GM18519 (cell line): ENCODE data around the gene C6.

Experiments
- ATAC-seq: cut with Tn5 transposase; IDR thresholded peaks from one replicate; pipeline ENCODE4 v1.9.1; 2021; ENCODE audit warnings: mild to moderate bottlenecking, moderate library complexity; ENCODE audit not compliant: unreplicated experiment, low FRiP score

C6 gene

GRCh38 chr5:41143131-41143901, 70.0 kb downstream of the C6 start:
- no peak for ATAC-seq

GRCh38 chr5:41127967-41128690, 85.2 kb downstream of the C6 start:
- no peak for ATAC-seq

GRCh38 chr5:41122459-41122858, 90.9 kb downstream of the C6 start:
- no peak for ATAC-seq

- ATAC-seq: no peak
Observed at GRCh38 chr5:41120600-41120999, 92.7 kb downstream of the C6 start.

- ATAC-seq: no peak
Observed at GRCh38 chr5:41118177-41118576, 95.2 kb downstream of the C6 start.

GRCh38 chr5:41115281-41115680, 98.1 kb downstream of the C6 start:
- no peak for ATAC-seq

GRCh38 chr5:41112486-41113455, 100.6 kb downstream of the C6 start:
- no peak for ATAC-seq

- ATAC-seq: no peak
Observed at GRCh38 chr5:41109186-41109585, 104.1 kb downstream of the C6 start.

GRCh38 chr5:41102341-41102740, 111.0 kb downstream of the C6 start:
- ATAC-seq: no peak

GRCh38 chr5:41097642-41098041, 115.7 kb downstream of the C6 start:
- no peak for ATAC-seq

- ATAC-seq: no peak
Observed at GRCh38 chr5:41095324-41096101, 117.8 kb downstream of the C6 start.

- ATAC-seq: no peak
Observed at GRCh38 chr5:41094871-41095270, 118.5 kb downstream of the C6 start.

GRCh38 chr5:41093803-41094202, 119.5 kb downstream of the C6 start:
- no peak for ATAC-seq
